NB4 (cell line): Measurements from ENCODE around the gene CDKL4.
"Not testable (repeated sequence)": the region's sequence is repeated elsewhere in the genome, so short reads cannot be mapped to it uniquely, and the experiment has no call there.

Experiments used
- DNase-seq: peaks from one replicate; pipeline ENCODE4 v3.0.0; 2010; ENCODE audit warnings: low read depth
- H3K4me3 ChIP-seq: one replicate; pipeline ENCODE4 v1.5.1; 2011; ENCODE audit warnings: mild to moderate bottlenecking, low read depth, low read length, moderate library complexity
- MAX ChIP-seq: IDR thresholded peaks from 2 replicates; pipeline ENCODE4 v1.6.1; 2011; ENCODE audit warnings: low read depth, low read length
- MYC ChIP-seq: IDR thresholded peaks from 2 replicates; pipeline ENCODE4 v1.6.1; 2011; ENCODE audit warnings: low read depth, low read length
- POLR2A ChIP-seq: IDR thresholded peaks from 2 replicates; pipeline ENCODE4 v1.6.1; 2011; ENCODE audit warnings: mild to moderate bottlenecking; ENCODE audit not compliant: insufficient read length; ENCODE audit errors: extremely low read depth
- TF ChIP-seq, protein P1 (sequence below): IDR thresholded peaks from one replicate; pipeline ENCODE4 v1.5.1; 2012; ENCODE audit warnings: low read depth, low read length

CDKL4 gene

DNA sequence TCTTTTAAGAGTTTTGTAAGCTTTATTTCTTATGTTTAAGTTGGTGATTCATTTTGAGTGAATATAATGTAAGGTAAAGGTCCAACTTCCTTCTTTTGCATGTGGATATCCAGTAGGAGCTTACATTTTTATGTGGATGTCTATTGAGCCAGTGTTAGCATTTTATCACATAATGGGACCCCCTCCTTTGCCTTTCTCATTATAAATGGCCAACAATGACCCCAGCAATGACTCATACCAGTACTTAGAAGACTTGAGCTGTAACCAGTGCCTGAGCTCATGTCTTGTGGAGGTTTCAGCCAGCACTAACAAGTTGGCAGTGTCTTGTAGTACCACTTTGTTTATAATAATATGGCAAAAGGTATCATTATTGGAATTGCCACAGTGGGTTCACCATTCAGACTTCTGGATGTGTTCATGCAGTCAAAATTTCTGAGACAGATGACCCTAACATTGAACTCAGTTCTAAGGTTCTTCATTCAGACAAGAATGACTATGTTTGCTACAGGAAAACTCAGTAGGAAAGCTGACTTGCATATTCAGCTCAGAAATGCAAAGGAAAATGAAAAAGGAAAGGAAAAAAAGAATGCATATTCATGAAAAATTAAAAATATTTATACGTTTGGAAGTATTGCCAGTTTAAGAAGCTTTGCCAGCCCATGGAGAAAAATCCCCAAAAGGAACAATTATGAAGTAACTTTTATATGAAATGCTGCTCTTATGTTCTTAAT lies 41.0 kb downstream of the CDKL4 start:
- no peak overlapping the region for H3K4me3 ChIP-seq
- no peak for TF ChIP-seq POLR2A
- TF ChIP-seq MYC: no peak
- TF ChIP-seq MAX: no peak
- TF ChIP-seq, protein P1, sequence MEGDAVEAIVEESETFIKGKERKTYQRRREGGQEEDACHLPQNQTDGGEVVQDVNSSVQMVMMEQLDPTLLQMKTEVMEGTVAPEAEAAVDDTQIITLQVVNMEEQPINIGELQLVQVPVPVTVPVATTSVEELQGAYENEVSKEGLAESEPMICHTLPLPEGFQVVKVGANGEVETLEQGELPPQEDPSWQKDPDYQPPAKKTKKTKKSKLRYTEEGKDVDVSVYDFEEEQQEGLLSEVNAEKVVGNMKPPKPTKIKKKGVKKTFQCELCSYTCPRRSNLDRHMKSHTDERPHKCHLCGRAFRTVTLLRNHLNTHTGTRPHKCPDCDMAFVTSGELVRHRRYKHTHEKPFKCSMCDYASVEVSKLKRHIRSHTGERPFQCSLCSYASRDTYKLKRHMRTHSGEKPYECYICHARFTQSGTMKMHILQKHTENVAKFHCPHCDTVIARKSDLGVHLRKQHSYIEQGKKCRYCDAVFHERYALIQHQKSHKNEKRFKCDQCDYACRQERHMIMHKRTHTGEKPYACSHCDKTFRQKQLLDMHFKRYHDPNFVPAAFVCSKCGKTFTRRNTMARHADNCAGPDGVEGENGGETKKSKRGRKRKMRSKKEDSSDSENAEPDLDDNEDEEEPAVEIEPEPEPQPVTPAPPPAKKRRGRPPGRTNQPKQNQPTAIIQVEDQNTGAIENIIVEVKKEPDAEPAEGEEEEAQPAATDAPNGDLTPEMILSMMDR: no peak
- DNase-seq: peak; percentile 12

DNA sequence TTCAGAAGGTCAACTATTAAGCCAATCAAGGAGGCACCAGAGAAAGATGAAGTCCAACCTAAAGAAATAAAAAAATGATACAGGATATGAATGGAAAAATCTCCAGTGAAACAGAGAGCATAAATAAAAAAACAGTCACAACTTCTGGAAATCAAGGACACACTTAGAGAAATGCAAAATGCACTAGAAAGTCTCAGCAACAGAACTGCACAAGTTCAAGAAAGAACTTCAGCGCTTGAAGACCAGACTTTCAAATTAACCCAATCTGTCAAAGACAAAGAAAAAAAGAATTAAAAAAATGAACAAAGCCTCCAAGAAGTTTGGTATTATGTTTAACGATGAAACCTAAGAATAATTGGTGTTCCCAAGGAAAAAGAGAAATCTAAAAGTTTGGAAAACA lies 46.8 kb downstream of the CDKL4 start:
- H3K4me3 ChIP-seq, DNase-seq: not testable (repeated sequence)

- no peak for DNase-seq
Measured at GRCh38 chr2:39194686-39195085, 49.1 kb downstream of the CDKL4 start.

GRCh38 chr2:39188960-39189494 lies 54.7 kb downstream of the CDKL4 start:
- TF ChIP-seq POLR2A (no peak), MAX (no peak), MYC (no peak)
- TF ChIP-seq, protein P1: no peak
- no peak for DNase-seq
- no peak overlapping the region for H3K4me3 ChIP-seq

More at GRCh38 chr2:39194686-39195085, 49.1 kb downstream of the CDKL4 start:
- no peak overlapping the region for H3K4me3 ChIP-seq
- TF ChIP-seq, protein P1: no peak
- TF ChIP-seq POLR2A: no peak
- TF ChIP-seq MYC: no peak
- TF ChIP-seq MAX: no peak

DNA sequence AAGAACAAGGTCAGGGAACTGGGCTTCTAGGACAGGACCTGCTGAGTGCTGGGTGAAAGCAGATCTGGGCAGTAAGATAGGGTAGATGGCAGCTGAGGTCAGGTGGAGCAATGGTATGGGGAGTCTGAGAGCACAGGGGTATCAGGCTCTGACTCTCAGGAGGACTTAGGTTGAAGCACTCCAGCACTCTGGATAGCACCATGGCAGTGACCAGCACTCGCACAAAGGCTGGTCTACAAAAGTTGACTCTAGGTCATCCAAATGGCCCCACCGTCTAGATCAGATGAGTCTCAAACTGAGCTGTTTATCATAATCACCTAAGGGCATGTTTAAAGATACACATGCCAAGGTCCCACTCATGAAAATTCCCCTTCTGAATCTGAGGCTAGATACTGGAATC lies 60.1 kb downstream of the CDKL4 start:
- DNase-seq: no peak
- no peak overlapping the region for H3K4me3 ChIP-seq
- TF ChIP-seq POLR2A (no peak), MYC (no peak), MAX (no peak)
- TF ChIP-seq, protein P1: no peak

DNA sequence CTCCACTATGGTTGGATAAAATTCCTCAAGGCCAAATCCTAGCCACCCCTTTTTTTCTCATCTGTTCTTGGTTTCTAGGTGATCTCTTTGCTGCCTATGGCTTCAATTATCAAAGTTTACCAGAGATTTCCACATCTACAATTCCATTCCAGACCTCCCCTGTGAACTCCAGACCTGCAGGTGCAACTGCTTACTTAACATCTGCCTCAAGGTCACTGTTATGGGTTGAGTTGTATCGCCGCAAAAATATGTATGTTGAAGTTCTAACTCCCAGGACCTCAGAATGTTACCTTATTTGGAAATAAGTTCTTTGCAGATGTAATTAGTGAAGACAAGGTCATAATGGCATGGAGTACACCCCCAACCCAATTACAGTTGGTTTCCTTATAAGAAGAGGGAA lies 62.5 kb downstream of the CDKL4 start:
- no peak overlapping the region for H3K4me3 ChIP-seq
- no peak for DNase-seq
- TF ChIP-seq, protein P1: no peak
- no peak for TF ChIP-seq MYC
- no peak for TF ChIP-seq MAX
- TF ChIP-seq POLR2A: no peak
